ENCODE data around the gene NCF2.

NCF2 gene

GRCh38 chr1:183528577-183528976 lies 61.7 kb downstream of the NCF2 start:
- no peak for DNase-seq (ENCODE audit: low read depth in 1 of 2, low spot score in 1 of 2)
- Histone ChIP-seq H3K4me3 (replicated peaks; ENCODE audit: insufficient read depth, low read length) (no peak overlapping the region), H3K27ac (replicated peaks) (no peak overlapping the region), H3K27me3 (ENCODE audit: insufficient read depth, poor library complexity, severe bottlenecking) (no peaks in the 10 kb centered on the region)
- no peak for TF ChIP-seq CTCF (IDR thresholded peaks at IDR 0.05; ENCODE audit: insufficient read depth, low read length)
- no peak for TF ChIP-seq POLR2AphosphoS5 (IDR thresholded peaks at IDR 0.05; ENCODE audit: low read depth)
- TF ChIP-seq REST (IDR thresholded peaks at IDR 0.05; ENCODE audit: insufficient replicate concordance, low read depth) = no peak

DNA sequence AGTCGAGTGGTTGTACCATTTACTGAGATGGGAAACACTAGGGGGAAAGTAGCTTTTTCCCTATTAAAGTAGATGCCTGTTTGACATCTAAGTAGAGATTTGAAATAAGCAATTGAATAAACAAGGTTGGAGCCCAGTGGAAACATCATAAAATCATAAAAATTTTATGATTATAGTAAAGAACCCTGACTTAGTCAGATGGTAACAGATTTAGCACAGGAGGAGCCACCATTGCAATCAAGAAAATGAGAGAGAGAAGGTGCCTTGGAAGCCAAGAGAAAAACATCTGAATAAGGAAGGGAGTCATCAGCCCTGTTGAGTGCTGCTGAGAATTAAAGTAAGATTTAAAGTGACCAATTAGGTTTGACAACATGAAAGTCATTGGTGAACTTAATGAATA lies 68.2 kb downstream of the NCF2 start:
- H3K4me3 ChIP-seq (replicated peaks; ENCODE audit: insufficient read depth, low read length) = no peak overlapping the region
- no peak overlapping the region for H3K27ac ChIP-seq (replicated peaks)
- DNase-seq (ENCODE audit: low read depth in 1 of 2, low spot score in 1 of 2) = no peak
- TF ChIP-seq REST (IDR thresholded peaks at IDR 0.05; ENCODE audit: insufficient replicate concordance, low read depth) = no peak
- H3K27me3 ChIP-seq (ENCODE audit: insufficient read depth, poor library complexity, severe bottlenecking) = no peaks in the 10 kb centered on the region

GRCh38 chr1:183520379-183520778 lies 69.9 kb downstream of the NCF2 start:
- DNase-seq (ENCODE audit: low read depth in 1 of 2, low spot score in 1 of 2) = no peak
- H3K27me3 ChIP-seq (ENCODE audit: insufficient read depth, poor library complexity, severe bottlenecking) = no peaks in the 10 kb centered on the region
- no peak overlapping the region for H3K4me3 ChIP-seq (replicated peaks; ENCODE audit: insufficient read depth, low read length)
- no peak overlapping the region for H3K27ac ChIP-seq (replicated peaks)
- TF ChIP-seq CTCF (IDR thresholded peaks at IDR 0.05; ENCODE audit: insufficient read depth, low read length) = no peak
- no peak for TF ChIP-seq POLR2AphosphoS5 (IDR thresholded peaks at IDR 0.05; ENCODE audit: low read depth)
- no peak for TF ChIP-seq GABPA (IDR thresholded peaks at IDR 0.05; ENCODE audit: low read depth)

DNA sequence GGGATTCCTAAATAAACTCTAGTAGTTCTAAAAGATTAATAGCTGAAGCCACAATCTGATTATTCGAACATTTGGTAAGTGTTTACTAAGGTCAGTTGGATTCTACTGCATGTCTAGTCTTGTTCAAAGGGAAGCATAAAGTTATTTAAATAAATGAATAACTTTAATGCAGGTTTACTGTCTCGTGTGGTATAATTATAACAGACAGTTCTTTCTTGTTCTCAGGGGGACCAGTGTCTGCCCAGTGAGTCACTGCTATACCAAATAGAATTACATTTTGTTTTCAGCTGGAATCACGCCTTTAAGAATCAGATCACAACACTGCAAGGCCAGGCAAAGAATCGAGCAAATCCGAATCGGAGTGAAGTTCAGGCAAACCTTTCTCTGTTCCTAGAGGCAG lies 72.9 kb downstream of the NCF2 start:
- TF ChIP-seq GABPA (IDR thresholded peaks at IDR 0.05; ENCODE audit: low read depth) (no peak), SPI1 (IDR thresholded peaks at IDR 0.05; ENCODE audit: borderline replicate concordance, low read depth) (no peak), POLR2AphosphoS5 (IDR thresholded peaks at IDR 0.05; ENCODE audit: low read depth) (no peak), REST (IDR thresholded peaks at IDR 0.05; ENCODE audit: insufficient replicate concordance, low read depth) (no peak), CTCF (IDR thresholded peaks at IDR 0.05; ENCODE audit: insufficient read depth, low read length) (no peak)
- Histone ChIP-seq H3K27ac (replicated peaks) (no peak overlapping the region), H3K27me3 (ENCODE audit: insufficient read depth, poor library complexity, severe bottlenecking) (no peaks in the 10 kb centered on the region), H3K4me3 (replicated peaks; ENCODE audit: insufficient read depth, low read length) (no peak overlapping the region)
- DNase-seq (ENCODE audit: low read depth in 1 of 2, low spot score in 1 of 2) = no peak
